GM04504 (cell line): Measurements from ENCODE around the gene TMEM25.

Experiments
- DNase-seq: peaks from one replicate; pipeline ENCODE4 v3.0.0-alpha.2; 2012; ENCODE audit warnings: low read depth

The TMEM25 gene

DNA sequence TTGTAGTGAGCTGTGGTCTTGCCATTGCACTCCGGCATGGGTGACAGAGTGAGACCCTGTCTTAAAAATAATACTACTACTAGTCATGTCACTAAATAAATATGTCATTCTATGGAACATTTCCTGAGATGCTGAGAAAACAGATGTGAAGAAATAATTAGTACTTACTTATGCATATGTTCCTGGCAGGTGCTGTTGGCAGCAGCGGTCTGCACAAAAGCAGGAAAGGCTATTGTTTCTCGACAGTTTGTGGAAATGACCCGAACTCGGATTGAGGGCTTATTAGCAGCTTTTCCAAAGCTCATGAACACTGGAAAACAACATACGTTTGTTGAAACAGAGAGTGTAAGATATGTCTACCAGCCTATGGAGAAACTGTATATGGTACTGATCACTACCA is 50.1 kb downstream of the TMEM25 start:
- DNase-seq: no peak
